Testis (tissue), 2 donors: Measurements from ENCODE around the gene CLTRN.

Experiments
- POLR2A ChIP-seq: fragments of 450-650 bp; IDR thresholded peaks from one replicate; pipeline ENCODE4 v1.6.1; 2017; ENCODE audit warnings: antibody characterized with exemption, mild to moderate bottlenecking, moderate library complexity
- TF ChIP-seq, protein P1 (sequence below), 3 experiments: fragments of 450-650 bp in 2 of 3; fragments of 200-600 bp in 1 of 3; sonication (generic) in 1 of 3; IDR thresholded peaks; one replicate each; pipeline ENCODE4 v1.5.1; 2016 to 2019; ENCODE audit warnings: antibody characterized with exemption in 3 of 3, mild to moderate bottlenecking in 2 of 3, moderate library complexity in 1 of 3

GRCh38 chrX:15601932-15602331 lies 62.7 kb downstream of the CLTRN start:
- TF ChIP-seq, protein P1, sequence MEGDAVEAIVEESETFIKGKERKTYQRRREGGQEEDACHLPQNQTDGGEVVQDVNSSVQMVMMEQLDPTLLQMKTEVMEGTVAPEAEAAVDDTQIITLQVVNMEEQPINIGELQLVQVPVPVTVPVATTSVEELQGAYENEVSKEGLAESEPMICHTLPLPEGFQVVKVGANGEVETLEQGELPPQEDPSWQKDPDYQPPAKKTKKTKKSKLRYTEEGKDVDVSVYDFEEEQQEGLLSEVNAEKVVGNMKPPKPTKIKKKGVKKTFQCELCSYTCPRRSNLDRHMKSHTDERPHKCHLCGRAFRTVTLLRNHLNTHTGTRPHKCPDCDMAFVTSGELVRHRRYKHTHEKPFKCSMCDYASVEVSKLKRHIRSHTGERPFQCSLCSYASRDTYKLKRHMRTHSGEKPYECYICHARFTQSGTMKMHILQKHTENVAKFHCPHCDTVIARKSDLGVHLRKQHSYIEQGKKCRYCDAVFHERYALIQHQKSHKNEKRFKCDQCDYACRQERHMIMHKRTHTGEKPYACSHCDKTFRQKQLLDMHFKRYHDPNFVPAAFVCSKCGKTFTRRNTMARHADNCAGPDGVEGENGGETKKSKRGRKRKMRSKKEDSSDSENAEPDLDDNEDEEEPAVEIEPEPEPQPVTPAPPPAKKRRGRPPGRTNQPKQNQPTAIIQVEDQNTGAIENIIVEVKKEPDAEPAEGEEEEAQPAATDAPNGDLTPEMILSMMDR (IDR thresholded peaks at IDR 0.05): no peak
- no peak for TF ChIP-seq POLR2A
